ENCODE results near the gene DAGLA.
"Not testable (repeated sequence)": the region's sequence is repeated elsewhere in the genome, so short reads cannot be mapped to it uniquely, and the experiment has no call there.

The DAGLA gene

GRCh38 chr11:61654397-61654829, 25.8 kb upstream of the DAGLA start:
- no peak for TF ChIP-seq CTCF (conservative IDR thresholded peaks at IDR 0.05; ENCODE audit: low read depth, low read length)
- H3K9ac ChIP-seq = no peak overlapping the region
- H3K27me3 ChIP-seq (ENCODE audit: insufficient read depth, low read depth) = peaks cover 48% of the 10 kb centered on the region; the same call in 1 of the 2 replicates
- H4K20me1 ChIP-seq (ENCODE audit: insufficient read depth) = no peaks in the 10 kb centered on the region
- no peak overlapping the region for H2AFZ ChIP-seq (ENCODE audit: low read depth)
- no peaks in the 10 kb centered on the region for H3K36me3 ChIP-seq (ENCODE audit: insufficient read depth)
- no peak overlapping the region for H3K4me3 ChIP-seq (IDR thresholded peaks at IDR 0.05; ENCODE audit: insufficient read depth, low read depth, low read length)
- no peaks in the 10 kb centered on the region for H3K79me2 ChIP-seq (ENCODE audit: insufficient read depth, low read depth)
- no peaks in the 10 kb centered on the region for H3K4me1 ChIP-seq (ENCODE audit: low read depth, poor library complexity, severe bottlenecking)
- H3K4me2 ChIP-seq = no peak overlapping the region
- no peak overlapping the region for H3K27ac ChIP-seq

GRCh38 chr11:61655266-61656159, 24.7 kb upstream of the DAGLA start:
- not testable (repeated sequence) for H3K36me3 ChIP-seq (ENCODE audit: insufficient read depth); H2AFZ ChIP-seq (ENCODE audit: low read depth); H3K9ac ChIP-seq; H3K4me1 ChIP-seq (ENCODE audit: low read depth, poor library complexity, severe bottlenecking); H4K20me1 ChIP-seq (ENCODE audit: insufficient read depth); H3K27ac ChIP-seq; H3K79me2 ChIP-seq (ENCODE audit: insufficient read depth, low read depth); H3K4me2 ChIP-seq; H3K4me3 ChIP-seq (IDR thresholded peaks at IDR 0.05; ENCODE audit: insufficient read depth, low read depth, low read length)
- peaks cover 59% of the 10 kb centered on the region; the same call in 1 of the 2 replicates for H3K27me3 ChIP-seq (ENCODE audit: insufficient read depth, low read depth)

GRCh38 chr11:61656347-61657077, 23.7 kb upstream of the DAGLA start:
- peaks cover 66% of the 10 kb centered on the region; the same call in 1 of the 2 replicates for H3K27me3 ChIP-seq (ENCODE audit: insufficient read depth, low read depth)
- H2AFZ ChIP-seq (ENCODE audit: low read depth) = no peak overlapping the region
- H3K9ac ChIP-seq = no peak overlapping the region
- H3K36me3 ChIP-seq (ENCODE audit: insufficient read depth) = no peaks in the 10 kb centered on the region
- no peaks in the 10 kb centered on the region for H4K20me1 ChIP-seq (ENCODE audit: insufficient read depth)
- no peak overlapping the region for H3K4me2 ChIP-seq
- TF ChIP-seq CTCF (conservative IDR thresholded peaks at IDR 0.05; ENCODE audit: low read depth, low read length) = no peak
- H3K27ac ChIP-seq = no peak overlapping the region
- no peaks in the 10 kb centered on the region for H3K4me1 ChIP-seq (ENCODE audit: low read depth, poor library complexity, severe bottlenecking)
- no peak overlapping the region for H3K4me3 ChIP-seq (IDR thresholded peaks at IDR 0.05; ENCODE audit: insufficient read depth, low read depth, low read length)
- H3K79me2 ChIP-seq (ENCODE audit: insufficient read depth, low read depth) = no peaks in the 10 kb centered on the region

- Histone ChIP-seq H3K9ac (no peak overlapping the region), H3K4me2 (no peak overlapping the region), H3K27ac (no peak overlapping the region), H4K20me1 (ENCODE audit: insufficient read depth) (no peaks in the 10 kb centered on the region), H3K79me2 (ENCODE audit: insufficient read depth, low read depth) (no peaks in the 10 kb centered on the region), H3K36me3 (ENCODE audit: insufficient read depth) (no peaks in the 10 kb centered on the region), H3K4me3 (IDR thresholded peaks at IDR 0.05; ENCODE audit: insufficient read depth, low read depth, low read length) (no peak overlapping the region), H3K4me1 (ENCODE audit: low read depth, poor library complexity, severe bottlenecking) (no peaks in the 10 kb centered on the region), H2AFZ (ENCODE audit: low read depth) (no peak overlapping the region), H3K27me3 (ENCODE audit: insufficient read depth, low read depth) (peaks cover 62% of the 10 kb centered on the region; the same call in 1 of the 2 replicates)
- no peak for TF ChIP-seq CTCF (conservative IDR thresholded peaks at IDR 0.05; ENCODE audit: low read depth, low read length)
Observed at GRCh38 chr11:61657566-61658290, 22.5 kb upstream of the DAGLA start.

Data from KMS-11 (cell line).